Psoas muscle (tissue), 8 donors: Measurements from ENCODE around the gene DVL3. TPM values are rescaled to one million over a fixed set of nuclear protein-coding genes. Genes with fewer than 3 reads are reported as not detected.

Source experiments
- ATAC-seq, 4 donors: fragments of 200-7000 bp; cut with Tn5 transposase; one replicate each; pipeline ENCODE4 v1.9.1; 2020; ENCODE audit warnings: moderate library complexity in 3 of 4, mild to moderate bottlenecking in 2 of 4
- DNase-seq, 2 donors: peaks; one replicate each; pipeline ENCODE4 v3.0.0-alpha.2; 2020
- H3K27ac ChIP-seq: fragments of 200-600 bp; one replicate; pipeline ENCODE4 v1.8.0; 2022
- H3K27me3 ChIP-seq, 3 donors: fragments of 200-600 bp in 1 of 3; one replicate each; pipeline versions ENCODE4 v1.6.1 to v1.8.0; 2013 to 2022; ENCODE audit warnings: low read length in 2 of 3, mild to moderate bottlenecking in 2 of 3, moderate library complexity in 1 of 3; ENCODE audit not compliant: insufficient read depth in 3 of 3
- H3K36me3 ChIP-seq, 2 donors: fragments of 200-600 bp in 1 of 2; one replicate each; pipeline versions ENCODE4 v1.6.1 to v1.8.0; 2013 to 2022; ENCODE audit warnings: low read depth in 1 of 2, mild to moderate bottlenecking in 1 of 2, moderate library complexity in 1 of 2; ENCODE audit not compliant: insufficient read depth in 1 of 2
- H3K4me1 ChIP-seq: fragments of 200-600 bp; one replicate; pipeline ENCODE4 v1.8.0; 2022
- H3K4me3 ChIP-seq: fragments of 200-600 bp; one replicate; pipeline ENCODE4 v1.8.0; 2022; ENCODE audit warnings: mild to moderate bottlenecking
- H3K9me3 ChIP-seq: fragments of 200-600 bp; one replicate; pipeline ENCODE4 v1.8.0; 2022
- WGBS, 3 donors: extraction: QIAGEN DNeasy Blood & Tissue Kit; methylation state at CpG; one replicate each; pipeline versions ENCODE4 v1.1.6 to v1.1.7; 2013; 5-methylcytosine and 5-hydroxymethylcytosine counted together
- intact Hi-C, 2 donors: fragments of 100-400 bp; cut with DNase I; formaldehyde crosslinking; loops; one replicate each; pipeline versions ENCODE4 v1.11.0 to v1.14.2; 2022
- polyA plus RNA-seq, 3 donors: library from polyadenylated mRNA; stranded (reverse); fragments of 200-250 nt; gene quantifications; one replicate each; pipeline ENCODE4 v1.2.3, GENCODE V29; 2013
- total RNA-seq, 4 donors: library from RNA; stranded (reverse); fragmentation: NEBNext Ultra II Directional in 2 of 4; extraction: Animal tissue kit (Norgen Biotek cat#: 25700) in 2 of 4; gene quantifications; one replicate each; pipeline versions ENCODE4 v1.2.1 to v1.2.4, GENCODE V29; 2021 to 2023
- TF ChIP-seq, protein P1 (sequence below): fragments of 200-600 bp; IDR thresholded peaks from one replicate; pipeline ENCODE4 v1.8.0; 2022; ENCODE audit warnings: antibody characterized with exemption
- donor health status: healthy with polysubstance abuse.
- donor health status: DM: no; HTN: no; CAD: no; lungs with moderate emphysema.
- donor health status: Bipolar disorder and iron deficiency.
- donor health status: healthy.
- donor health status: DM: yes; HTN: yes; CAD: no.
- donor health status: DM: no; HTN: no; CAD: no.
- donor health status: DM: no; HTN: no; CAD: no.
- donor health status: DM: yes; HTN: yes; CAD: no.

Gene DVL3
- total and polyA plus RNA-seq, 7 donors, result 32.3 to 57.6 (median 47.0) TPM

DNA sequence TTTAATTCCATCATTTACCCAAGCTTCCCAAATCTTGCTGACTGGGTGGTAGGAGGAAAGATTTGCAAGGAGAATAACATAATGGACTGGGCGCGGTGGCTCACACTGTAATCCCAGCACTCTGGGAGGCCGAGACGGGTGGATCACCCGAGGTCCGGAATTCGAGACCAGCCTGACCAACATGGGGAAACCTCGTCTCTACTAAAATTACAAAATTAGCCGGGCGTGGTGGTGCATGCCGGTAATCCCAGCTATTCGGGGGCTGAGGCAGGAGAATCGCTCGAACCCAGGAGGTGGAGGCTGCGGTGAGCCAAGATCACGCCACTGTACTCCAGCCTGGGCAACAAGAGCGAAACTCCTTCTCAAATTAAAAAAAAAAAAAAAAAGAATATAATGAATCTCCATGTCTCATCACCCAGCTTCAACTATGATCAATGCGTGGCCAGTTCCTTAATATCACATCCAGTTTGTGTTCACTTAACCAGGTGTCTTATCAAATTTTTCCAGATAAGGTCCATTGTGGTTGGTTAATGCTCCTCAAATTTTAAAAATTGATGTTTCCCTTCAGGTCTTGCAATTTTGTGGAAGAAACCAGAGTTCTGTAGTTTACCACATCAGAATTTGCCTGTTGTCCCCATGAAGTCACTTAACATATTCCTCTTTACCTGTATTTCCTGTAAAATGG lies 29.5 kb downstream of the DVL3 start:
- H3K27me3 ChIP-seq, result no peaks in the 10 kb centered on the region
- intact Hi-C loops, result loop anchor here (1.0 to 5.0 kb wide), 2 partner anchors 9 to 42 kb away; no protein-coding TSS in a partner anchor
- peak overlapping the region; percentile 93 for H3K4me3 ChIP-seq
- peaks cover 26% of the 10 kb centered on the region for H3K4me1 ChIP-seq
- TF ChIP-seq, protein P1, sequence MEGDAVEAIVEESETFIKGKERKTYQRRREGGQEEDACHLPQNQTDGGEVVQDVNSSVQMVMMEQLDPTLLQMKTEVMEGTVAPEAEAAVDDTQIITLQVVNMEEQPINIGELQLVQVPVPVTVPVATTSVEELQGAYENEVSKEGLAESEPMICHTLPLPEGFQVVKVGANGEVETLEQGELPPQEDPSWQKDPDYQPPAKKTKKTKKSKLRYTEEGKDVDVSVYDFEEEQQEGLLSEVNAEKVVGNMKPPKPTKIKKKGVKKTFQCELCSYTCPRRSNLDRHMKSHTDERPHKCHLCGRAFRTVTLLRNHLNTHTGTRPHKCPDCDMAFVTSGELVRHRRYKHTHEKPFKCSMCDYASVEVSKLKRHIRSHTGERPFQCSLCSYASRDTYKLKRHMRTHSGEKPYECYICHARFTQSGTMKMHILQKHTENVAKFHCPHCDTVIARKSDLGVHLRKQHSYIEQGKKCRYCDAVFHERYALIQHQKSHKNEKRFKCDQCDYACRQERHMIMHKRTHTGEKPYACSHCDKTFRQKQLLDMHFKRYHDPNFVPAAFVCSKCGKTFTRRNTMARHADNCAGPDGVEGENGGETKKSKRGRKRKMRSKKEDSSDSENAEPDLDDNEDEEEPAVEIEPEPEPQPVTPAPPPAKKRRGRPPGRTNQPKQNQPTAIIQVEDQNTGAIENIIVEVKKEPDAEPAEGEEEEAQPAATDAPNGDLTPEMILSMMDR, result no peak
- ATAC-seq (no peak), DNase-seq (no peak)
- H3K9me3 ChIP-seq, result no peaks in the 10 kb centered on the region
- peak overlapping the region; percentile 92 for H3K27ac ChIP-seq
- WGBS, 3 donors, result 90 to 93% (median 90%) methylated on average over 18 of the region's 18 CpGs
- H3K36me3 ChIP-seq, result peaks cover 25 to 79% of the 10 kb centered on the region in 2 donors

DNA sequence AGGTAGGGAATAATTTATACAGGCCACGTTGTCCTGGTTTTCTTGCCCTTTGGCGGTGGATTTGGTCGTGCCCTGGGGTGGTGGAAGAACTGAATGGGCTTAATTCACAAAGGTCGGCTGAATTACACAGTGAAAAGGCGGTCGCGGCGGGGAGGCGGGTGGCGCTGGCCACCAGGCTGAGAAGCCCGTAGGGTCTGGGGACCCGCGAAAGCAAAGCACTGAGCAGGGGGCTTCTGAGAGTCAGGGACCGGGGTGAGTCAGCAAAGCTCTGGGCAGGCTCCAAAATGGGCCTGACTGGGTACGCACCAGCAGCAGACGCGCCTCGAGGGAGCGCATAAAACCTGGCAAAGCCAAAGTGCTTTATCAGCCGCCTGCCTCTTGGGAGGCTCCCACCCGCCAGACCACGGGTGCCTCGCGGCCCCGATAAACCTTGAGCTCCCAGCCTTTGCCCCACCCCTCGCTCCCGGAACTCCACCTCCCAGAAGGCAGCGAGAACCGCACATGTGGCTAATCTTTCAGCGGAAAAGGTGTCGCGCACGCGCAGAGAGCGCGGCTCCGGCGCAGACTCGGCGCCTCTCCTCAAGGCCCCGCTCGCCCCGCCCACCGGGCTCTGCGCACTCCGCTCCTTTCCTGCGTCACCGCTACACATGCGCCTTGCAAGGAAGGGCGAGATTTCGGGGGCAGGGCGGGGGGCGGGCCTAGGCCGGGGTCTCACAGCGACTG lies 30.4 kb downstream of the DVL3 start:
- peaks cover 30 to 79% of the 10 kb centered on the region in 2 donors for H3K36me3 ChIP-seq
- H3K9me3 ChIP-seq, result no peaks in the 10 kb centered on the region
- DNase-seq (peak; percentile 99 to 100), ATAC-seq (peak; percentile 96 to 98 (median 96))
- peak overlapping the region; percentile 93 for H3K4me3 ChIP-seq
- no peaks in the 10 kb centered on the region for H3K27me3 ChIP-seq
- WGBS, 3 donors, result 1% methylated on average over 54 to 55 of the region's 55 CpGs
- TF ChIP-seq, protein P1, result no peak
- intact Hi-C loops, result loop anchor here (1.0 to 2.0 kb wide), 2 partner anchors 10 to 63 kb away; partner anchors contain the start of genes ALG3 (in 2 of the 2) and EEF1AKMT4 (in 2 of the 2)
- peaks cover 26% of the 10 kb centered on the region for H3K4me1 ChIP-seq
- peak overlapping the region; percentile 92 for H3K27ac ChIP-seq

DNA sequence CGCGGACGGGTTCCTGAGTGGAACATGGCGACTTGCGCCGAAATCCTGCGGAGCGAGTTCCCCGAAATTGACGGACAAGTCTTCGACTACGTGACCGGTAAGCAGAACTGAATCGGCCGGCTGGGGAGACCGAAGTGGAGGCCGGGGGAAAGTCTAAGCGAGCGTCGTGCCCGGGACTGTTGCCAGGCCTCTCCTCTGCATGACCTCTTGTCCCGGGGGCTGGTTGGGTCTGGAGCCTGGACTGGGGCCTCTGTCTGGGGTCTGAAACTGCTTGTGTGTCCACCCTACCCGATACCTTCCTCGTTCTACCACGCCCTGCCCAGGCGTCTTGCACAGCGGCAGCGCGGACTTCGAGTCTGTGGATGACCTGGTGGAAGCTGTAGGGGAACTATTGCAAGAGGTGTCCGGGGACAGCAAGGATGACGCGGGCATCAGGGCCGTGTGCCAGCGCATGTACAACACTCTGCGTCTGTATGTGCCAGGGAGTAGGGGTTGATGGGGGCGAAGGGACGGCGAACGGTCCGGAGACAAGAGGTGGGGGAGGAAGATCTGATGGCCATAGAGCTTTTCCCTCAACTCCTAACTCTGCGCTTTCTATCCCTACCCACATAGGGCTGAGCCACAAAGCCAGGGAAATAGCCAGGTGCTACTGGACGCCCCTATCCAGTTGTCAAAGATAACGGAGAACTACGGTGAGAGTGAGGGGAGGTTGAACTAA lies 31.2 kb downstream of the DVL3 start, which contains the start of gene ABCF3:
ABCF3 (plus strand) TSS at position 16 of the 718 bp plus-strand sequence; CDS start at position 25, 9 bp downstream.
- 0 to 1% (median 1%) methylated on average over 44 to 45 of the region's 45 CpGs for WGBS, 3 donors
- Histone ChIP-seq H3K27ac (peak within 1 kb of the TSS; percentile 92), H3K4me3 (peak within 1 kb of the TSS; percentile 93), H3K9me3 (no peaks in the 10 kb centered on the region), H3K27me3 (no peaks in the 10 kb centered on the region), H3K4me1 (peaks cover 26% of the 10 kb centered on the region), H3K36me3 (peaks cover 30 to 79% of the 10 kb centered on the region in 2 donors)
- peak; percentile 70 to 89 for DNase-seq
- intact Hi-C loops, result loop anchor here (2.0 kb wide), 1 partner anchor 62 kb away; the partner anchor contains the start of genes ALG3 (in 2 of the 2) and EEF1AKMT4 (in 2 of the 2)
- TF ChIP-seq, protein P1, result no peak
- peak; percentile 35 to 63 (median 48) for ATAC-seq

DNA sequence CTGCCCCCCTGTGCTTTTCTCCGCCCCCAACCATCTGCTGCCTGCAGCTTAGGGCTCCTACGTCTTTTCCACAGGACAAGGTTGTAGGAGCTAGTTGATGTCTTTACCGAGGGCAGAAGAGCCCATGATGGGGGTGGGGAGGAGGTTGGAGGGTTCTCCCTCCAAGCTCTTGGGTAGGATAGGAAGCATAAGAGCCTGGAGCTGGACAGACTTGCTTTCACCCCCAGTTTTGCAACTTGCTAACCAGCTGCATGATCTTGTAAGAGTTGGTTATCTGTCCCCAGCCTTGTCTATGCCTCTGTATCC lies 31.7 kb downstream of the DVL3 start:
- peak overlapping the region; percentile 93 for H3K4me3 ChIP-seq
- WGBS, 3 donors, result 5 to 9% (median 7%) methylated on average over 3 of the region's 3 CpGs
- intact Hi-C loops, result loop anchor here (2.0 kb wide), 1 partner anchor 62 kb away; the partner anchor contains the start of genes ALG3 (in 2 of the 2) and EEF1AKMT4 (in 2 of the 2)
- peaks cover 26% of the 10 kb centered on the region for H3K4me1 ChIP-seq
- H3K27me3 ChIP-seq, result no peaks in the 10 kb centered on the region
- TF ChIP-seq, protein P1, result no peak
- H3K9me3 ChIP-seq, result no peaks in the 10 kb centered on the region
- H3K27ac ChIP-seq, result peak overlapping the region; percentile 92
- H3K36me3 ChIP-seq, result peaks cover 26 to 79% of the 10 kb centered on the region in 2 donors
- ATAC-seq, result no peak
- no peak for DNase-seq
